CD4-positive, alpha-beta T cell treated with Interleukin-15 for 1 hour (primary cell): ENCODE results near the gene FAU.

Experiments used
- DNase-seq: peaks from one replicate; pipeline ENCODE4 v3.0.0-alpha.2; 2020

Gene FAU

GRCh38 chr11:65135633-65136145 is 13.8 kb upstream of the FAU start:
- DNase-seq, result no peak

GRCh38 chr11:65134952-65135632 is 13.2 kb upstream of the FAU start:
- DNase-seq, result peak; percentile 91

GRCh38 chr11:65134240-65134951 is 12.5 kb upstream of the FAU start, which contains the start of gene SYVN1:
Gene SYVN1, minus strand, starts transcription at chr11:65134519. Its CDS starts 918 bp downstream, at chr11:65133601.
- DNase-seq, result peak; percentile 89

GRCh38 chr11:65133724-65134123 is 11.8 kb upstream of the FAU start:
- no peak for DNase-seq

GRCh38 chr11:65132988-65133700 is 11.2 kb upstream of the FAU start:
- peak; percentile 71 for DNase-seq

- peak; percentile 63 for DNase-seq
Observed at GRCh38 chr11:65132238-65132987, 10.5 kb upstream of the FAU start.

- DNase-seq, result no peak
Observed at GRCh38 chr11:65131895-65132237, 9.9 kb upstream of the FAU start.

GRCh38 chr11:65131417-65131776 is 9.5 kb upstream of the FAU start:
- no peak for DNase-seq

GRCh38 chr11:65130631-65131416 is 8.9 kb upstream of the FAU start:
- DNase-seq, result no peak

GRCh38 chr11:65129649-65130441 is 7.9 kb upstream of the FAU start:
- DNase-seq, result peak; percentile 37

GRCh38 chr11:65128182-65129145 is 6.5 kb upstream of the FAU start:
- no peak for DNase-seq

- DNase-seq, result no peak
Observed at GRCh38 chr11:65127473-65128181, 5.7 kb upstream of the FAU start.

GRCh38 chr11:65126624-65127274 is 4.8 kb upstream of the FAU start:
- no peak for DNase-seq

- no peak for DNase-seq
Observed at GRCh38 chr11:65125197-65126056, 3.5 kb upstream of the FAU start.

GRCh38 chr11:65124480-65125196 is 2.7 kb upstream of the FAU start:
- no peak for DNase-seq

GRCh38 chr11:65121447-65121864 is 478 bp downstream of the FAU start:
- peak; percentile 44 for DNase-seq

GRCh38 chr11:65120831-65121230 is 1.1 kb downstream of the FAU start:
- no peak for DNase-seq
